Measurements from ENCODE around the gene DIAPH3. TPM values are rescaled to one million over a fixed set of nuclear protein-coding genes. Genes with fewer than 3 reads are reported as not detected.

DIAPH3 gene
- total RNA-seq, 2 experiments from 2014 or later, result 20.0 to 21.0 TPM

DNA sequence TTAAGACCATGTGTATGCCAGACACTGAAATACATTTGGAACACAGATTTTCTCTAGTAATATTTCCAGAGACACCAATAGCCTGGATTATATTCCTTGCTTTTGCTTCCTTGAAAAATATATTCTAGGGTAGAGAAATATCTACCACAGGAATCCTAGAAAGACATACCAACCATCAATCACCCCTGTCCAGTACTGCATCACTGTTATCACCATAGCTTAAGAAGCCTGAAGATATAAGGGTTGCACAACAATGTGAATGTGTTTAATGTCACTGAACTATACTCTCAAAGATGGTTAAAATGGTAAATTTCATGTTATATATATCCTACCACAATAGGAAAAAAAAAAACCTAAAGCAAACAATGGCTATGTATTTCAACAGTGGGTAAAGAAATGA lies 163.6 kb downstream of the DIAPH3 start:
- no peak for DNase-seq
- Mint-ChIP-seq H3K27ac (no peak overlapping the region), H3K9me3 (no peaks in the 10 kb centered on the region), H3K4me1 (no peaks in the 10 kb centered on the region), H3K4me3 (no peak overlapping the region), H3K27me3 (no peaks in the 10 kb centered on the region), H3K36me3 (no peaks in the 10 kb centered on the region)

DNA sequence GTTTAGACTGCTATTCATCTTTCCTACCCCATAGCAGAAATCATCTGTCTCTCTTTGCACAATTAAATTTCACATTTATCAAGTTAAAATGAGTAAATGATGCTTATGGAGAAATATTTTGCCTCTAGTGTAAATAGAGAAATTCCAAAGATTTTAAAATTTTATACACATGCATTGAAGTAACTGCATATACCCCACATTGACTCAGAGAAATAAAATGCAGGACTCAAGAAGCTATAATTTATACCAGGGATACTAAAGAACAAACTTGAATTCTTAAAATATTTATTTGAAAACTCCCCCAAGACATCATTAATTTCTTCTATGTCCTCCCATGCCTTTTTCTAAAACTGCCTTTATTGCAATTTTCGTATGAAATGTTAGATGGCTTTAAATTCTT lies 165.8 kb downstream of the DIAPH3 start:
- H3K9me3 Mint-ChIP-seq, result no peaks in the 10 kb centered on the region
- DNase-seq, result no peak
- H3K27me3 Mint-ChIP-seq, result no peaks in the 10 kb centered on the region
- no peak overlapping the region for H3K27ac Mint-ChIP-seq
- H3K36me3 Mint-ChIP-seq, result no peaks in the 10 kb centered on the region
- no peaks in the 10 kb centered on the region for H3K4me1 Mint-ChIP-seq
- H3K4me3 Mint-ChIP-seq, result no peak overlapping the region

DNA sequence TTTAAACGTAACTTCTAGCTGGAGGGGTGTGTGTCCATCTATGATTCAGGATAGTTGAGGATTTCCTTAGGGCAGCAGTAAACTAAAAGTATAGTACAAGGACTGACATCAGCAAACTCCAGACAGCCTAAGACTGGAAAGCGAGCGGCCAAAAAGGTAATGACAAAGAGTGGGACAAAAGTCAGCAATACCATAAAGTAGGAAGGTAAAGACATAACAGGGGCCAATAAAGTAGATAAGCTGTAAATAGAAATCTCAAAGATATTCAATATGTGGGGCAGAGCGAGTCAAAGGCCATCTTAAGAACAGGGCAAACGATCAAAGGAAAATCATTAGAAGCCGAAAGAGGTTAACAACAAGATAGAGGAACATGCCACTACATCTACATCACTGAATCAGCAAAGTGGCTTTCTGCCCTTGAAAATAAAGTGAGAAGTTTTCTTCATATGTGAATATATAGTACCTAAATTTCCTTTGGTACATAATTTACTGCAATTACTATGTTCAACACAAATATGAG lies 167.2 kb downstream of the DIAPH3 start:
- no peaks in the 10 kb centered on the region for H3K27me3 Mint-ChIP-seq
- H3K4me1 Mint-ChIP-seq, result no peaks in the 10 kb centered on the region
- peaks cover under 1% of the 10 kb centered on the region for H3K36me3 Mint-ChIP-seq
- H3K27ac Mint-ChIP-seq, result no peak overlapping the region
- DNase-seq, result no peak
- H3K9me3 Mint-ChIP-seq, result no peaks in the 10 kb centered on the region
- no peak overlapping the region for H3K4me3 Mint-ChIP-seq

DNA sequence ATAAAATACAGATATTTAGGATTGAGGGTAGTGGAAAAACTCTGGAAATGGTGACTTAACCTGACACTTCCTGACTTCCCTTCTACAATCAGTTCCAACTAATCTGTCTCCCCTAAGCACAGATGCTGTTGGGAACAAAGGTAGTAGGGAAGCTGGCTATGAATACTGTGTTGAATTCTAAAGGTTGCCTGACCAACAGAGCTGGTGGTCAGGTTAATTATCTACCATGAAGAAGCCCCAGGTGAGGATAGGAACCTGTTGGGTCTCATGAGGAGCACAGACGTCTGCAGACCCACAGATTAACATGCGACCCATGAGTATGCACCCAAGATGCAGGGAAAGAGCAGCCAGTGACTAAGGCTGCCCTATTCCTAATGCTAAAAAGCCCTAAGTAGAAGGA lies 172.3 kb downstream of the DIAPH3 start:
- H3K36me3 Mint-ChIP-seq, result peaks cover 2% of the 10 kb centered on the region
- no peak overlapping the region for H3K4me3 Mint-ChIP-seq
- H3K27me3 Mint-ChIP-seq, result no peaks in the 10 kb centered on the region
- DNase-seq, result no peak
- no peaks in the 10 kb centered on the region for H3K4me1 Mint-ChIP-seq
- H3K27ac Mint-ChIP-seq, result no peak overlapping the region
- peaks cover 2% of the 10 kb centered on the region for H3K9me3 Mint-ChIP-seq

DNA sequence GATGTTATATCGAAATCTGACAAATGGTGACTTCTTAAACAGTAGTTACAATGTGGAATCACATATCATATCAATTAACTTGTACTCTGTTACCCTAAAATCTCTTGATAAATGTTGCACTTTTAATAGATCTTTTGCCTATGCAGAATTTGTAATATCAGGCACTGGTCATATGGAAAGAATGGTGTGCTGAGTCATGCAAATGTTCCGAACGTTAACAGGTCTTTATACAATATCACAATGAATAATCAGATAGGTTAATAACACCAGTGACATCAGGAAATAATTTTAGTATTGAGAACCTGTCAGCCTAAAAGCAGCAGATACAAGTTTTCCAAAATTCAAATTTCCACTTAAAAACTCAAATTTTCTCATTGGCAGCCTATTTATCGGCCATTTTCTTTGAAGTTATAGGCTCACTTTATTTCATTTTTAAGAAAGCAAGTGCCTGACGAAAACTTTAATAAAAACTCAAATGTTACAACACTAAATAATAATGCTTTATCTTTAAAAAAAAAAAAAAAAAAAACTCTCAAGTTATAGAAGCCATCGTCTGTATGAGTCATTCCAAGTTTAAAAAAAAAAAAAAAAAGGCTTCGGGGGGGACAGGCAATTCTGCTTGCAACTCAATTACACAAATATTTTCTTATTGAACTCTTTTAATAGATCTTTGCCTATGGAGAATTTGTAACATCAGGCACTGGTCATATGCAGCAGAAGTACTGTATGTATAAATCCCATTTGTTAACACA lies 180.9 kb downstream of the DIAPH3 start:
- Mint-ChIP-seq H3K36me3 (peaks cover 9% of the 10 kb centered on the region), H3K27ac (no peak overlapping the region), H3K4me3 (no peak overlapping the region), H3K4me1 (peaks cover 5% of the 10 kb centered on the region), H3K9me3 (peaks cover under 1% of the 10 kb centered on the region), H3K27me3 (no peaks in the 10 kb centered on the region)
- no peak for DNase-seq

DNA sequence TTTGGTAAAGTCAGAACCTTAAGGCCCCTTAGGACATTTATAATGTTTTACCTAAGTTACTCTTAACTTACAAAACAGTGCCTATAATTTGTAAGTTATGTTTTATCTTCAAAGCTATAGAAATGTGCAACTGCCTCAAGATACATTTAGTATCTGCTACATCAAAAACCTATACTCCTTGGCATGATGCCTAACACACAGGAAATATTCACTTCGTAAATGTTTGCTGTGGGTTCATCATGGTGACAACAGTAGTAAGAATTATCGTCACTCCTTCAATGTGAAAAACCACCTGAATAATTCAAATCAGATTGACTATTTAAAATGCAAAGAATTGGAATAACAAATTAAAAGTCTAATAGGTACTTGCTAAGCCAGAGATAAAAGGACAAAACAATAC lies 184.1 kb downstream of the DIAPH3 start:
- Mint-ChIP-seq H3K4me1 (peaks cover 5% of the 10 kb centered on the region), H3K27ac (no peak overlapping the region), H3K4me3 (no peak overlapping the region), H3K27me3 (no peaks in the 10 kb centered on the region), H3K9me3 (no peaks in the 10 kb centered on the region), H3K36me3 (peaks cover 9% of the 10 kb centered on the region)
- DNase-seq, result no peak

DNA sequence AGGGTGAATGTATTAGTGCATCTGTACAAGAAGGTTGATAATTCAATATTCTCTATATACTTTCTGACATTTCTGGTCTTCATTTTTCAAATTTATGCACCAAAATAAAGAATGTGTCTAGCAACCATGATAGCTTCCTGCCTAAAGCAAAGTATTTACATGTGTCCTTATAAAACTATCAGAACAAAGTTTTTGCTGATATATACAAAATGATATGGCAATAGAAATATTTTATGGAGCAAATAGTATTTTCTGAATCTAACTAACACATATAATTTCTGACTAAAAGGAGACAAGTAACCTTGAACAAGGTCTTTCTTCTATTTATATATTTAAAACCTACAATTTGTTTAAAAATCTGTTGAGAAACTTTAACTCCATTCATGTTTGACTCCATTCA lies 184.9 kb downstream of the DIAPH3 start:
- Mint-ChIP-seq H3K9me3 (no peaks in the 10 kb centered on the region), H3K27me3 (no peaks in the 10 kb centered on the region)

DNA sequence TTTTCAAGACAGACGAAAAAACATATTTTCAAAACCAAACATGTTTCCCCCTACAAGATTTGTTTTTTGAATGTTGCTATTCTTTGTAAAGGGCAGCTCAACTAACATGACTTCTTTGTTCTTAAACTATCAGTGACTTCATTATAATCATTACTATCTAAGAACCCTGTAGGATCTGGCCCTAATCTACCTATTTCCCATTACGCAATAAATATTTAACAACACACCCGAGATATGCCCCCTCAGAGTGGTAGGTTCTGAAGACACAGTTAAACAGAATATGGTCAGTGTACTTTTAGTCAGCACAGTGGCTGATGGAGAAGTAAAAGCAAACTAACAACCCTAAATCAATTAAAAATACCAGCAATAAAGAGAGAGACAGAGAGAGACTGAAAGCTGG lies 186.9 kb downstream of the DIAPH3 start:
- Mint-ChIP-seq H3K27me3 (no peaks in the 10 kb centered on the region), H3K36me3 (peaks cover 2% of the 10 kb centered on the region), H3K27ac (no peak overlapping the region)

More for the DNA sequence above, 184.9 kb downstream of the DIAPH3 start:
- Mint-ChIP-seq H3K27ac (no peak overlapping the region), H3K4me3 (no peak overlapping the region), H3K4me1 (peaks cover 5% of the 10 kb centered on the region), H3K36me3 (peaks cover 9% of the 10 kb centered on the region)
- DNase-seq, result no peak

DNA sequence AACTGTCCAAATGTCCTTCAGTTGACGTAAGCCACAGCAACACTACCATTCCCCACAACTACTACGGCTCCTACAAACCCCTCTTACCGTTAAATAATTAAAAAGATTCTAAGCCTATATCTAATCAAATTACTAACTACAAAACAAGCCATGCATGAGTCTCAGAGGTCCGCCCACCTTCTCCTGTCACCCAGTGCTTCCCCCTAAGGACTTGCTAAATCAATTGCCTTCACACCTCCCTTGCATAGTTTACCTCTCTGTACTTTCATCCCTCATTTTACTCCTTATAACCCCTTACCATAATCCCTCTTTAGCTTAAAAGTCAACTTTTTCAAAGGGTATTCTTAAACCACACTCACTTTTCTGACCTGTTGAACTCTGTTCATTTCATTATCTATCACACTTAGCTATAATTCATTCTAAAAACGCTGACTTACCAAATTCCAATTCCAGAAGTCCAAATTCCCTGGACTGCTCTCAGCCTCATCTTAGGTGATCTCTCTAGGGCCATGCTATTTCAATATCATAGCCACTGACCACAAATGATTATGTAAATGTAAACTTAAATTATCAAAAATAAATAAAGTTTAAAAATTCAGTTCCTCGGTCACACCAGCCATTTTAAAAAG lies 187.8 kb downstream of the DIAPH3 start:
- Mint-ChIP-seq H3K27me3 (no peaks in the 10 kb centered on the region), H3K27ac (no peak overlapping the region)

More for the DNA sequence above, 186.9 kb downstream of the DIAPH3 start:
- no peak overlapping the region for H3K4me3 Mint-ChIP-seq
- peaks cover 5% of the 10 kb centered on the region for H3K4me1 Mint-ChIP-seq
- no peaks in the 10 kb centered on the region for H3K9me3 Mint-ChIP-seq
- no peak for DNase-seq

DNA sequence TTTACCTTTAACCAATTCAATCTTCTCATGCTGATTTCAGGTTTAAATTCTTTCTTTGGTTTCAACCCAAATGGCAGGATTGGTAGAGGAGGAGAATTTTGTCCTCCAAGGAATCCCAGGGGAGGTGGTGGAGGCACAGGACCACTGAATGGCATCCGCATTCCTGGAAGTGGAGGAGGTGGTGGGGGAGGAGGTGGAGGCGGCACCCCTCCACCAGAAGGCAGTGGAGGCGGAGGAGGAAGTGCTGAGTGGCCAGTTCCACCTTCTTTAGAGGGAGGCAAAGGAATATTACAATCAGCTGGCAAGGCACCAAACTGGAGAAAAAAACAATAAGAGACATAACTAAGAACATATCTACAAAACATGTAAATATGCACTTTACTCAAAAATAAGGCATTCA lies 192.9 kb downstream of the DIAPH3 start:
- Mint-ChIP-seq H3K9me3 (no peaks in the 10 kb centered on the region), H3K36me3 (peaks cover 3% of the 10 kb centered on the region)

More for the DNA sequence above, 187.8 kb downstream of the DIAPH3 start:
- Mint-ChIP-seq H3K4me3 (no peak overlapping the region), H3K36me3 (peaks cover 2% of the 10 kb centered on the region), H3K4me1 (peaks cover 5% of the 10 kb centered on the region), H3K9me3 (no peaks in the 10 kb centered on the region)
- DNase-seq, result no peak

DNA sequence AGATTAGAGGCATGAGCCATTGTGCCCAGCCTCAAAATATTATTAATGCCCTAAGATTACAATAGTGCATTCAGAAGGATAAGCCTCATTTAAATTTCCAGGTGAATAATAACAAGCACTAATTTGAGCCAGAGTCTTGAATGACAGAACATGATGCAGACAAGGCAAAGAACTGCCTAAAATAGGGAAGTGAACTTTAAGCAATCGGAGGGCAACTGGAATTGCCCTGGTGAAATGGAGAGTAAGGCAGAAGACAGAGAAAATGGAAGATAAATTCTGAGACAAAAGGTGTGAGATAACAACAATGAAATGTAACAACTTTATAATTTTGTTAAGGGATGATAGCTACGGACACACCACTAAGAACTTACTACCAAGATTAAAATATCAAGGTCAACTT lies 199.9 kb downstream of the DIAPH3 start:
- Mint-ChIP-seq H3K36me3 (peaks cover 2% of the 10 kb centered on the region), H3K27ac (no peak overlapping the region), H3K27me3 (no peaks in the 10 kb centered on the region), H3K4me1 (no peaks in the 10 kb centered on the region), H3K9me3 (no peaks in the 10 kb centered on the region), H3K4me3 (no peak overlapping the region)
- no peak for DNase-seq

More for the DNA sequence above, 192.9 kb downstream of the DIAPH3 start:
- Mint-ChIP-seq H3K4me1 (no peaks in the 10 kb centered on the region), H3K27ac (no peak overlapping the region), H3K4me3 (no peak overlapping the region), H3K27me3 (no peaks in the 10 kb centered on the region)
- DNase-seq, result no peak

DNA sequence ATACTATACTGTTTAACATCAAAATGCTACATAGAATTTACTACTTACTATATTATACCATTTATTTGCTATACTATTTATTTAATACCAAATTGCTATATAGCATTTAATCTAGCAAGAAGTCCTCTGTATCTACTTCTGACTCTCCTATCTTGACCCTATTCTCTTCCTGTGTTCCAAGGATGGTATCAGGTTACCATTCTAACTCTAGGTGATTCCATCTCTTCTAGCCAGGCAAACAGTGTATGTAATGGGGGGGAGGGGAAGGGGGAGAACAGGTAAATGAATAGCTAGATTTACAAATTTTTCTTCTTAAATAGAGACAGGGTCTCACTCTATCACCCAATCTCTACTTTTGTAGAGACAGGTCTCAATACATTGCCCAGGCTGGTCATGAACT lies 200.3 kb downstream of the DIAPH3 start:
- Mint-ChIP-seq H3K4me3 (no peak overlapping the region), H3K4me1 (no peaks in the 10 kb centered on the region), H3K27me3 (no peaks in the 10 kb centered on the region), H3K27ac (no peak overlapping the region), H3K9me3 (no peaks in the 10 kb centered on the region), H3K36me3 (peaks cover 2% of the 10 kb centered on the region)
- DNase-seq, result no peak

DNA sequence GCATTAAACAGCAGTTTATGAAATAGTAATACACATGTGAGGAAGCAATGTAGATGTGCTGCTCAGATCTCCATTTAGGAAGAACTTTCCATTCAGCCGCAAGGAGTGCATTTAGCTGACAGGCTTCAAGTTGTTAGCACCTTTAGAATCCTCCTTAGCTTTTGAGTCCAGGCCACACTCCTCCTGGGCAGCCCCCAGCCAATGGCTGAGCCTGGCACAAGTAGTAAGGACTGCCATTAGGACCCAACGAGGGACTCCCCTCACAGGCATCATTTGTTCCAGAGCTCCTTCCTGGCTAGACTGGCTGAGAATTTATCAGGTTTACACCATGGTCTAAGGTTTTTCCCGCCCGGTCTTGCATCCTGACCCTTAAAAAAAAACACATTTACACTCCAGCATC lies 201.4 kb downstream of the DIAPH3 start:
- no peak overlapping the region for H3K4me3 Mint-ChIP-seq
- H3K36me3 Mint-ChIP-seq, result peaks cover 6% of the 10 kb centered on the region
- H3K4me1 Mint-ChIP-seq, result no peaks in the 10 kb centered on the region
- H3K27ac Mint-ChIP-seq, result no peak overlapping the region
- no peaks in the 10 kb centered on the region for H3K27me3 Mint-ChIP-seq
- no peaks in the 10 kb centered on the region for H3K9me3 Mint-ChIP-seq
- DNase-seq, result no peak

DNA sequence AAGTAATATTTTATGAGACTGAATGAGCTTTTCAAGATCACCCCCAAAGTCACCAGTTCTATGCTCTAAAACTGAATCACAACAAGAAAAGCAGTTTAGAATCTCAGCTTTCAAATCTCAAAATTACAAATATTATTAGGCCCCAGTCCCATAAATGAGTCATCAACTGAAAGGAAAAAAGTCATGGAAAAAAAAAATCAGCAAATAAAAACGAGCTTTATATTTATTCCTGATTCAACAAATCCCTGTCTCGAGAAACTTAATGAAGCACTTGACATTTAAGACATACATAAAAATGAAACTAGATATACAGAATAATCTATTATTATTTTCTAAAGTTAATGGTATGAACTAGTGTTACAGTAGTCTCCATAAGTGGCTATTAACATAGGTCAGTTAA lies 203.0 kb downstream of the DIAPH3 start:
- no peak overlapping the region for H3K4me3 Mint-ChIP-seq
- no peaks in the 10 kb centered on the region for H3K4me1 Mint-ChIP-seq
- no peaks in the 10 kb centered on the region for H3K27me3 Mint-ChIP-seq
- peaks cover 7% of the 10 kb centered on the region for H3K9me3 Mint-ChIP-seq
- H3K36me3 Mint-ChIP-seq, result peaks cover 13% of the 10 kb centered on the region
- DNase-seq, result no peak
- no peak overlapping the region for H3K27ac Mint-ChIP-seq

DNA sequence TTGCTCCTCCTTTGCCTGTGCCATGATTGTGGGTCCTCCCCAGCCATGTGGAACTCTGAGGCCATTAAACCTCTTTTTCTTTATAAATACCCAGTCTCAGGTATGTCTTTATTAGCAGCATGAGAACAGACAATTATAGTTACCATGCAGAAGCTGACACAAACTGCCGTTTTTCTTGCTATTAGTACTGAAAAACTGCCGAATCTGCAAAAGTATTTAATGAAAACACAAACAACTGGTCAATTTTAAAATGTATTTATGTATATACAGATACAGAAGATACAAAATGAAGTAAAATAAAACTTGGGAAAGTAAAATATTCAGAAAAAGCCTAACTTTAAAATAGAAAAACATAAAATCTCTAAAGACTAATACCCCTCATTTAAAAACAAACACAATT lies 206.3 kb downstream of the DIAPH3 start:
- Mint-ChIP-seq H3K27ac (no peak overlapping the region), H3K9me3 (peaks cover 12% of the 10 kb centered on the region), H3K27me3 (no peaks in the 10 kb centered on the region), H3K36me3 (peaks cover 14% of the 10 kb centered on the region), H3K4me1 (no peaks in the 10 kb centered on the region), H3K4me3 (no peak overlapping the region)
- DNase-seq, result no peak

DNA sequence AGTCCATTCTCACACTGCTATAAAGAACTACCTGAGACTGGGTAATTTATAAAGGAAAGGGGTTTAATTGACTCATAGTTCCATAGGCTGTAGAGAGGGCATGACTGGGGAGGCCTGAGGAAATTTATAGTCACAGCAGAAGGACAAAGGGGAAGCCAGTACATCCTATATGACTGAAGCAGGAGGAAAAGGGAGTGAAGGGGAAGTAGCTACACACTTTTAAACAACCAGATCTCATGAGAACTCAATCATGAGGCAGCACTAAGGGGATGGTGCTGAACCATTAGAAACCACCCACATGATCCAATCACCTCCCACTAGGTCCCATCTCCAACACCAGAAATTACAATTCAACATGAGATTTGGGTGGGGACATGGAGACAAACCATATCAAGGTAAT lies 209.1 kb downstream of the DIAPH3 start:
- H3K9me3 Mint-ChIP-seq, result peaks cover 12% of the 10 kb centered on the region
- no peaks in the 10 kb centered on the region for H3K4me1 Mint-ChIP-seq
- no peak overlapping the region for H3K4me3 Mint-ChIP-seq
- H3K36me3 Mint-ChIP-seq, result peaks cover 14% of the 10 kb centered on the region
- no peak overlapping the region for H3K27ac Mint-ChIP-seq
- no peak for DNase-seq
- peaks cover 4% of the 10 kb centered on the region for H3K27me3 Mint-ChIP-seq

Measured in activated naive CD8-positive, alpha-beta T cell treated with anti-CD3 and anti-CD28 coated beads for 36 hours (primary cell).